Lower lobe of right lung (tissue), 2 donors: ENCODE measurements around the gene LDB1. TPM values are rescaled to one million over a fixed set of nuclear protein-coding genes. Genes with fewer than 3 reads are reported as not detected.

ENCODE experiments used
- ATAC-seq, 2 donors: fragments of 200-7000 bp; cut with Tn5 transposase; one replicate each; pipeline ENCODE4 v1.9.1; 2020 to 2022; ENCODE audit warnings: mild to moderate bottlenecking in 2 of 2, moderate library complexity in 2 of 2
- DNase-seq: peaks from one replicate; pipeline ENCODE4 v3.0.0-alpha.2; 2020
- H3K27ac ChIP-seq: fragments of 200-600 bp; one replicate; pipeline ENCODE4 v1.8.0; 2022
- H3K27me3 ChIP-seq: fragments of 200-600 bp; one replicate; pipeline ENCODE4 v1.8.0; 2022; ENCODE audit warnings: low read depth
- H3K36me3 ChIP-seq: fragments of 200-600 bp; one replicate; pipeline ENCODE4 v1.8.0; 2022; ENCODE audit warnings: mild to moderate bottlenecking
- H3K4me1 ChIP-seq: fragments of 200-600 bp; one replicate; pipeline ENCODE4 v1.8.0; 2022
- H3K4me3 ChIP-seq: fragments of 200-600 bp; one replicate; pipeline ENCODE4 v1.8.0; 2022; ENCODE audit warnings: mild to moderate bottlenecking
- H3K9me3 ChIP-seq: fragments of 200-600 bp; one replicate; pipeline ENCODE4 v1.8.0; 2022
- intact Hi-C: fragments of 100-400 bp; cut with DNase I; formaldehyde crosslinking; loops from one replicate; pipeline ENCODE4 v1.11.0; 2022
- total RNA-seq: library from RNA; stranded (reverse); fragmentation: NEBNext Ultra II Directional; extraction: Animal tissue kit (Norgen Biotek cat#: 25700); gene quantifications from one replicate; pipeline ENCODE4 v1.2.1, GENCODE V29; 2021
- TF ChIP-seq, protein P1 (sequence below): fragments of 200-600 bp; IDR thresholded peaks from one replicate; pipeline ENCODE4 v1.8.0; 2022; ENCODE audit warnings: antibody characterized with exemption, mild to moderate bottlenecking
- donor health status: DM: no; HTN: yes; CAD: no; lungs with severe emphysema.

LDB1 gene
- total RNA-seq, 1 donor from 2014 or later = 58.0 TPM

DNA sequence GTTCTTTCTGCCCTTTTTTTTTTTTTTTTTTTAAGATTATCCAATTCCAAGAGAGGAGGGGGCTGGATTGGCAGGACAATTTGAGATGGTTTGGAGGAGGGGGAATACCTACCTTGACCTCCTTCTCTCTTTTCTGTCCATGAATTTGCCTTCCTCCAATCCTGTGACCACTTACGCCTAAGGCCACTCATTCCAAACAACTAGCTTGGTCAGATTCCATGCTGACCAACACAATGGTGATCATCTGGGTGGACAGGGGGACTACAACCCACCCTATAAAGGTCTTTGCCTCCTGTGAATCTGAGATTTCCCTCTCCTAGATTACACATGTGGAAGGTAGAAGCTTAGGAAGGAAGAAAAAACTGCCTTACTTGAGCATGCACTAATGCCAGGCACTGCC is 2.3 kb upstream of the LDB1 start:
- Histone ChIP-seq H3K4me1 (peaks cover 38% of the 10 kb centered on the region), H3K4me3 (no peak overlapping the region), H3K27me3 (no peaks in the 10 kb centered on the region), H3K36me3 (no peaks in the 10 kb centered on the region), H3K9me3 (no peaks in the 10 kb centered on the region), H3K27ac (peak overlapping the region; percentile 18)
- DNase-seq (no peak), ATAC-seq (no peak)
- TF ChIP-seq, protein P1, sequence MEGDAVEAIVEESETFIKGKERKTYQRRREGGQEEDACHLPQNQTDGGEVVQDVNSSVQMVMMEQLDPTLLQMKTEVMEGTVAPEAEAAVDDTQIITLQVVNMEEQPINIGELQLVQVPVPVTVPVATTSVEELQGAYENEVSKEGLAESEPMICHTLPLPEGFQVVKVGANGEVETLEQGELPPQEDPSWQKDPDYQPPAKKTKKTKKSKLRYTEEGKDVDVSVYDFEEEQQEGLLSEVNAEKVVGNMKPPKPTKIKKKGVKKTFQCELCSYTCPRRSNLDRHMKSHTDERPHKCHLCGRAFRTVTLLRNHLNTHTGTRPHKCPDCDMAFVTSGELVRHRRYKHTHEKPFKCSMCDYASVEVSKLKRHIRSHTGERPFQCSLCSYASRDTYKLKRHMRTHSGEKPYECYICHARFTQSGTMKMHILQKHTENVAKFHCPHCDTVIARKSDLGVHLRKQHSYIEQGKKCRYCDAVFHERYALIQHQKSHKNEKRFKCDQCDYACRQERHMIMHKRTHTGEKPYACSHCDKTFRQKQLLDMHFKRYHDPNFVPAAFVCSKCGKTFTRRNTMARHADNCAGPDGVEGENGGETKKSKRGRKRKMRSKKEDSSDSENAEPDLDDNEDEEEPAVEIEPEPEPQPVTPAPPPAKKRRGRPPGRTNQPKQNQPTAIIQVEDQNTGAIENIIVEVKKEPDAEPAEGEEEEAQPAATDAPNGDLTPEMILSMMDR = no peak
- intact Hi-C loops = no loop called here

GRCh38 chr10:102121739-102122372 is 1.7 kb upstream of the LDB1 start:
- H3K4me3 ChIP-seq = peak overlapping the region; percentile 80
- TF ChIP-seq, protein P1 = no peak
- ATAC-seq (no peak), DNase-seq (no peak)
- no peaks in the 10 kb centered on the region for H3K9me3 ChIP-seq
- intact Hi-C loops = no loop called here
- H3K27ac ChIP-seq = peak overlapping the region; percentile 96
- no peaks in the 10 kb centered on the region for H3K36me3 ChIP-seq
- peaks cover 44% of the 10 kb centered on the region for H3K4me1 ChIP-seq
- no peaks in the 10 kb centered on the region for H3K27me3 ChIP-seq

DNA sequence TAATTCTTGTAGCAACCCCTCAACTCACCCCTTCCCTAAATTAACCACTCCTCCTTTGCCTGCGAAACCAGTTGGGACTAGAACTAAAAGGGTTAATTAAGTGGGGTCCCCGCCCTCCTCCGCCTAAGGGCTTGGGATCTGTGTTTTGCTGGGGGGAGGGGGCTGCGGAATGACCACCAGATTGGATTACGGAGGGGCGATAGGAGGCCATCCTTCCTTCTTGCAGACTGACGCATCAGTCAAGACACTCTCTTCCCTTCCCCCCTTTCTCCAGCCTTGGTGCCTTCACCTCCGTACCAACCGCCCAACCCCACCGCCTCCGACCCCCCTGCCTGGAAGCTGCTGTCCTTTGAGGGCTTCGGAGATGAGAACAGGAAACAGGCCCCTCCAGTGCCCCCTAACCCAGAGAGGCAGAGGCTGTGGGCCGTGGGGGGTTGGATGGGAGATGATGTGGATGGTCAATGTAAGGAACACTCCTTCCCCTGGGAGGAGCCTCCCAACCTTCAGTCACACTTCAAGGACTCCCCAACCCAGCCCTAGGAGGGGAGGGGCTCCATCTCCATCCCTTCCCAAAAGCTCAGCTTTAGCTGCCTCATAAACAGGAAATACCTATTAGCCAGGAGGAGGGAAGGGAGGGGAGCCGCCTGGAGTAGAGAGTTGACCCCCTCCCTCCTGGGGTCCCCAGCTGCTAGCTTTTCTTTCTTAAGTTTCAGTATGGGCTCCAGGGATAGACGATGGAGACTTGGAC is 997 bp upstream of the LDB1 start:
- intact Hi-C loops = no loop called here
- peak overlapping the region; percentile 80 for H3K4me3 ChIP-seq
- H3K27me3 ChIP-seq = no peaks in the 10 kb centered on the region
- peak; percentile 59 for DNase-seq
- TF ChIP-seq, protein P1 = no peak
- H3K27ac ChIP-seq = peak overlapping the region; percentile 96
- no peaks in the 10 kb centered on the region for H3K36me3 ChIP-seq
- peak; percentile 27 to 44 for ATAC-seq
- H3K9me3 ChIP-seq = no peaks in the 10 kb centered on the region
- H3K4me1 ChIP-seq = peaks cover 51% of the 10 kb centered on the region

DNA sequence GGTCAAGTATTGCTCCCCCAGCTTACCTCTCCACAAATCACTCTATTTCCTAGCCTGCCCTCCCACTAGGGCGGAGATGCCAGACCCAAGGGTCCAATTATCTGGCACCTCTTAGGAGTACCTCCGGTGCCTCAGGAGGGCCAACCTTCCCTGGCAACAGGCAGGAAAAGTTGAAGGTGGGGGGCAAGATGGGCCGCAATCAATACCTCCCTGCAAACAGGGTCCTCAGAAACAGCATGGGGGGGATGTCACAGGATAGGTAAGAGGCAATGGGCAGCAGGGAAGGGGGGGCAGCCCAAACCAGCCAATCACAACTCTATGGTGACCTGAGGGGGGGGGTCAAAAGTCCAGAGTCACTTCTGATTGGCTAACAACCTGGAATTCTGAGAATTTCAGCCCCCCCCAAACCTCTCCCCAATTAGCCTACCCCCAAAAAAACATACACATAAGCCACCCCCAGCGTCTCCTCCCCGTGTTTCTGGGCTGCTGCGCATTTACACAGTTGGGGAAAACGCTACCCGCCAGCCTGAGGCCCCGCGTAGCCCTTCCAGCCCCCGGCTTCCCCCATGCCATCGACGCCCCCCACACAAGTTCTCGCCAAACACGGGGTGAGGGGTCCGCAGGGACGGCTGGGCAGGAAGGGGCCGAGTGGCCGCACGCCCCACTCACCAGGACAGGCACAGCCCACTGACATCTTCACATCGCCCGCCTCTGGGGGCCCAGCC is 589 bp downstream of the LDB1 start:
- TF ChIP-seq, protein P1 = no peak
- peak; percentile 66 for DNase-seq
- peak; percentile 46 to 60 for ATAC-seq
- Histone ChIP-seq H3K4me1 (peaks cover 64% of the 10 kb centered on the region), H3K9me3 (no peaks in the 10 kb centered on the region), H3K27me3 (no peaks in the 10 kb centered on the region), H3K36me3 (no peaks in the 10 kb centered on the region), H3K27ac (peak overlapping the region; percentile 96), H3K4me3 (peak overlapping the region; percentile 80)
- intact Hi-C loops = no loop called here

GRCh38 chr10:102118867-102119266 is 1.3 kb downstream of the LDB1 start:
- H3K4me3 ChIP-seq = peak overlapping the region; percentile 80
- TF ChIP-seq, protein P1 = no peak
- intact Hi-C loops = no loop called here
- no peaks in the 10 kb centered on the region for H3K36me3 ChIP-seq
- H3K27me3 ChIP-seq = no peaks in the 10 kb centered on the region
- H3K9me3 ChIP-seq = no peaks in the 10 kb centered on the region
- peak overlapping the region; percentile 96 for H3K27ac ChIP-seq
- H3K4me1 ChIP-seq = peaks cover 71% of the 10 kb centered on the region
- DNase-seq (peak; percentile 61), ATAC-seq (peak in 1 of 2 donors; percentile 1)
